ENCODE measurements around the gene URB1. TPM values are rescaled to one million over a fixed set of nuclear protein-coding genes. Genes with fewer than 3 reads are reported as not detected.

Gene URB1
- total and polyA plus RNA-seq, 2 of the 8 experiments (the other 6 are each of a cell fraction or from before 2014, with no cell fraction given), result 8.1 to 28.9 TPM

GRCh38 chr21:32381571-32381970 lies 11.2 kb downstream of the URB1 start:
- Histone ChIP-seq H2BK15ac (ENCODE audit: low read length) (no peak overlapping the region), H2BK120ac (replicated peaks; ENCODE audit: low read depth, low read length) (no peak overlapping the region), H3K14ac (ENCODE audit: insufficient read length) (no peak overlapping the region), H3K27me3 (replicated peaks in 1 of 4; ENCODE audit: control insufficient read depth in 3 of 4, extremely low read depth in 1 of 4, insufficient read depth in 3 of 4, low read length in 3 of 4) (no peaks in the 10 kb centered on the region), H3K9ac (replicated peaks in 1 of 4; ENCODE audit: extremely low read depth in 1 of 4, low read depth in 3 of 4, low read length in 3 of 4) (no peak overlapping the region), H3K79me2 (ENCODE audit: control insufficient read depth in 1 of 2, insufficient read depth in 2 of 2, low read length in 2 of 2) (peaks cover 0 to 22% of the 10 kb centered on the region in 2 experiments; a peak in 3 of 4 replicates), H3K4me3 (ENCODE audit: extremely low read depth in 1 of 4, insufficient read depth in 2 of 4, low read depth in 3 of 4, low read length in 4 of 4) (no peak overlapping the region), H3K23me2 (ENCODE audit: low read depth, low read length) (no peaks in the 10 kb centered on the region), H3K27ac (ENCODE audit: low read depth, low read length) (no peak overlapping the region), H2BK12ac (ENCODE audit: low read depth, low read length) (no peak overlapping the region), H3K79me1 (ENCODE audit: low read depth, low read length) (peaks cover 7% of the 10 kb centered on the region; the same call in 1 of the 2 replicates), H2AFZ (ENCODE audit: low read length) (no peak overlapping the region), H3K4ac (replicated peaks; ENCODE audit: insufficient read length, low read depth, low read length) (no peak overlapping the region), H3K4me2 (ENCODE audit: insufficient read depth in 1 of 2, low read depth in 2 of 2, low read length in 2 of 2) (no peak overlapping the region), H4K5ac (ENCODE audit: insufficient read length, low read depth, low read length) (no peak overlapping the region), H3K4me1 (replicated peaks in 1 of 4; ENCODE audit: control insufficient read depth in 3 of 4, insufficient read depth in 4 of 4, low read length in 3 of 4) (no peaks in the 10 kb centered on the region), H3K56ac (replicated peaks; ENCODE audit: insufficient read length, low read depth, low read length) (no peak overlapping the region), H4K20me1 (replicated peaks in 1 of 2; ENCODE audit: control insufficient read depth in 1 of 2, insufficient read depth in 2 of 2, low read length in 2 of 2) (peaks cover 2 to 13% of the 10 kb centered on the region in 2 experiments), H4K8ac (ENCODE audit: extremely low read depth, insufficient read depth, low read length) (no peak overlapping the region), H2BK20ac (ENCODE audit: low read length) (no peak overlapping the region), H2AK5ac (ENCODE audit: low read depth, low read length) (no peak overlapping the region), H3K23ac (ENCODE audit: insufficient read length) (no peak overlapping the region), H3K36me3 (ENCODE audit: control insufficient read depth in 2 of 4, insufficient read depth in 4 of 4, low read length in 3 of 4) (peaks cover 23 to 63% (median 40%) of the 10 kb centered on the region in 4 experiments), H3K9me3 (ENCODE audit: insufficient read depth in 2 of 2, low read depth in 1 of 2, low read length in 1 of 2) (no peaks in the 10 kb centered on the region), H4K91ac (replicated peaks; ENCODE audit: insufficient read length, low read length) (no peak overlapping the region), H3K18ac (ENCODE audit: extremely low read depth, low read length) (no peak overlapping the region), H2BK5ac (ENCODE audit: low read depth, low read length) (no peak overlapping the region)
- FAIRE-seq (no peak), DNase-seq (ENCODE audit: low read depth in 1 of 2, low spot score in 2 of 2) (no peak)
- ChIA-PET POLR2A (ENCODE audit: partially characterized antibody) (no interaction called here), CTCF (ENCODE audit: partially characterized antibody) (no interaction called here)
- WGBS, 2 experiments (ENCODE audit: extremely low coverage in 1 of 2, insufficient coverage in 1 of 2, insufficient read length in 1 of 2, insufficient replicate concordance in 2 of 2, low coverage in 1 of 2, low lambda C conversion rate in 2 of 2, missing lambda C conversion rate in 1 of 2), result 86% methylated on average over 6 of the region's 6 CpGs; no CpG with 5 or more reads in 1 of the 2 experiments
- TF ChIP-seq SRF (IDR thresholded peaks at IDR 0.05; ENCODE audit: low read depth, low read length), result no peak
- no peak for TF ChIP-seq KDM4A (IDR thresholded peaks at IDR 0.05; ENCODE audit: low read depth, low read length, severe bottlenecking)
- no peak for TF ChIP-seq POLR2A (IDR thresholded peaks at IDR 0.05; ENCODE audit: control extremely low read depth in 1 of 2, low read depth in 2 of 2, low read length in 2 of 2)
- no peak for TF ChIP-seq CHD2 (IDR thresholded peaks at IDR 0.05; ENCODE audit: low read length)
